Measurements from ENCODE around the gene MRPS25. TPM values are rescaled to one million over a fixed set of nuclear protein-coding genes. Genes with fewer than 3 reads are reported as not detected.
"Not testable (repeated sequence)": the region's sequence is repeated elsewhere in the genome, so short reads cannot be mapped to it uniquely, and the experiment has no call there.

MRPS25 gene
- total and polyA plus RNA-seq, 7 donors = 25.8 to 86.1 (median 44.5) TPM

GRCh38 chr3:15010664-15011063 lies 54.5 kb downstream of the MRPS25 start:
- 98% methylated on average over 1 of the region's 1 CpG for WGBS, 2 donors
- intact Hi-C loops (cut with DNase I) = no loop called here
- Histone ChIP-seq H3K4me3 (no peak overlapping the region), H3K27me3 (no peaks in the 10 kb centered on the region), H3K4me1 (peaks cover 0 to 8% (median 4%) of the 10 kb centered on the region in 4 donors), H3K27ac (no peak overlapping the region), H3K9me3 (no peaks in the 10 kb centered on the region), H3K36me3 (peaks cover 6 to 58% (median 16%) of the 10 kb centered on the region in 4 donors)
- TF ChIP-seq POLR2A (IDR thresholded peaks at IDR 0.05) (no peak), CTCF (IDR thresholded peaks at IDR 0.05) (no peak), POLR2AphosphoS5 (IDR thresholded peaks at IDR 0.05) (no peak), EP300 (IDR thresholded peaks at IDR 0.05) (no peak)
- no peak for DNase-seq

GRCh38 chr3:15009167-15009566 lies 55.9 kb downstream of the MRPS25 start:
- 97 to 98% methylated on average over 5 of the region's 5 CpGs for WGBS, 2 donors
- no peak overlapping the region for H3K27ac ChIP-seq
- no peak for DNase-seq
- no peaks in the 10 kb centered on the region for H3K27me3 ChIP-seq
- TF ChIP-seq EP300 (IDR thresholded peaks at IDR 0.05) (no peak), CTCF (IDR thresholded peaks at IDR 0.05) (no peak), POLR2AphosphoS5 (IDR thresholded peaks at IDR 0.05) (no peak), POLR2A (IDR thresholded peaks at IDR 0.05) (no peak)
- no peak overlapping the region for H3K4me3 ChIP-seq
- peaks cover 0 to 8% (median 4%) of the 10 kb centered on the region in 4 donors for H3K4me1 ChIP-seq
- peaks cover 0 to 57% (median 11%) of the 10 kb centered on the region in 4 donors for H3K36me3 ChIP-seq
- intact Hi-C loops (cut with DNase I) = no loop called here
- no peaks in the 10 kb centered on the region for H3K9me3 ChIP-seq

GRCh38 chr3:15007681-15008141 lies 57.4 kb downstream of the MRPS25 start:
- Histone ChIP-seq H3K9me3 (no peaks in the 10 kb centered on the region), H3K4me1 (peaks cover 0 to 8% (median 4%) of the 10 kb centered on the region in 4 donors), H3K27ac (peak overlapping the region in 1 of 4 donors; percentile 33), H3K4me3 (no peak overlapping the region), H3K36me3 (peaks cover 0 to 51% (median 3%) of the 10 kb centered on the region in 4 donors), H3K27me3 (no peaks in the 10 kb centered on the region)
- 79 to 85% methylated on average over 4 of the region's 4 CpGs for WGBS, 2 donors
- intact Hi-C loops (cut with DNase I) = no loop called here
- no peak for DNase-seq
- TF ChIP-seq EP300 (IDR thresholded peaks at IDR 0.05) (no peak), POLR2A (IDR thresholded peaks at IDR 0.05) (no peak), POLR2AphosphoS5 (IDR thresholded peaks at IDR 0.05) (no peak), CTCF (IDR thresholded peaks at IDR 0.05) (no peak)

- intact Hi-C loops (cut with DNase I); H3K27me3 ChIP-seq; H3K4me3 ChIP-seq; H3K36me3 ChIP-seq; H3K9me3 ChIP-seq; H3K27ac ChIP-seq; DNase-seq; H3K4me1 ChIP-seq: not testable (repeated sequence)
- 84 to 87% methylated on average over 6 of the region's 6 CpGs for WGBS, 2 donors
Observed at GRCh38 chr3:14999182-14999581, 65.9 kb downstream of the MRPS25 start.

Other genes starting within 250 kb of the MRPS25 start
- 10 to 100 TPM in 1 of 4 donors, 1 to 10 TPM in 3; 6.4 to 18.6 (median 7.6) TPM for gene FGD5, start 246.4 kb downstream of the MRPS25 start, total RNA-seq
- gene FGD5, start 246.4 kb downstream of the MRPS25 start, polyA plus RNA-seq = 1 to 10 TPM; 2.1 to 5.5 (median 3.6) TPM
- 10 to 100 TPM; 34.2 to 68.4 (median 35.4) TPM for gene NR2C2, start 117.7 kb downstream of the MRPS25 start, total RNA-seq
- 10 to 100 TPM in 1 of 3 donors, 1 to 10 TPM in 2; 3.6 to 14.1 (median 6.0) TPM for gene NR2C2, start 117.7 kb downstream of the MRPS25 start, polyA plus RNA-seq
- 10 to 100 TPM; 29.1 to 41.3 (median 38.0) TPM for gene RBSN, start 33.8 kb upstream of the MRPS25 start, total RNA-seq
- 10 to 100 TPM in 1 of 3 donors, 1 to 10 TPM in 2; 7.2 to 10.5 (median 7.2) TPM for gene RBSN, start 33.8 kb upstream of the MRPS25 start, polyA plus RNA-seq
- gene CAPN7, start 140.9 kb upstream of the MRPS25 start, total RNA-seq = 10 to 100 TPM; 52.8 to 70.8 (median 58.6) TPM
- 10 to 100 TPM; 12.5 to 15.6 (median 13.2) TPM for gene CAPN7, start 140.9 kb upstream of the MRPS25 start, polyA plus RNA-seq